ENCODE results near the gene HUS1B. TPM values are rescaled to one million over a fixed set of nuclear protein-coding genes. Genes with fewer than 3 reads are reported as not detected.

The HUS1B gene
- total and polyA plus RNA-seq, 2 of the 8 experiments (the other 6 are each of a cell fraction or from before 2014, with no cell fraction given), result 0.48 to 1.1 TPM

GRCh38 chr6:654136-654535 lies 2.8 kb downstream of the HUS1B start:
- Histone ChIP-seq H2BK15ac (ENCODE audit: low read length) (no peak overlapping the region), H3K9ac (replicated peaks in 1 of 4; ENCODE audit: extremely low read depth in 1 of 4, low read depth in 3 of 4, low read length in 3 of 4) (no peak overlapping the region), H3K56ac (replicated peaks; ENCODE audit: insufficient read length, low read depth, low read length) (no peak overlapping the region), H3K14ac (ENCODE audit: insufficient read length) (no peak overlapping the region), H4K8ac (ENCODE audit: extremely low read depth, insufficient read depth, low read length) (no peak overlapping the region), H4K91ac (replicated peaks; ENCODE audit: insufficient read length, low read length) (no peak overlapping the region), H3K18ac (ENCODE audit: extremely low read depth, low read length) (no peak overlapping the region), H3K27ac (ENCODE audit: low read depth, low read length) (no peak overlapping the region), H2BK120ac (replicated peaks; ENCODE audit: low read depth, low read length) (no peak overlapping the region), H2BK12ac (ENCODE audit: low read depth, low read length) (no peak overlapping the region), H3K4me2 (ENCODE audit: insufficient read depth in 1 of 2, low read depth in 2 of 2, low read length in 2 of 2) (no peak overlapping the region), H3K23ac (ENCODE audit: insufficient read length) (no peak overlapping the region), H4K20me1 (replicated peaks in 1 of 2; ENCODE audit: control insufficient read depth in 1 of 2, insufficient read depth in 2 of 2, low read length in 2 of 2) (no peaks in the 10 kb centered on the region), H3K4ac (replicated peaks; ENCODE audit: insufficient read length, low read depth, low read length) (no peak overlapping the region), H3K9me3 (ENCODE audit: insufficient read depth in 2 of 2, low read depth in 1 of 2, low read length in 1 of 2) (no peaks in the 10 kb centered on the region; a peak in 2 of 4 replicates), H3K79me1 (ENCODE audit: low read depth, low read length) (0 out of 2 replicates have a peak, but pooled peaks cover 4% of the 10 kb centered on the region), H3K27me3 (replicated peaks in 1 of 4; ENCODE audit: control insufficient read depth in 3 of 4, extremely low read depth in 1 of 4, insufficient read depth in 3 of 4, low read length in 3 of 4) (no peaks in the 10 kb centered on the region), H2BK5ac (ENCODE audit: low read depth, low read length) (no peak overlapping the region), H3K79me2 (ENCODE audit: control insufficient read depth in 1 of 2, insufficient read depth in 2 of 2, low read length in 2 of 2) (peaks cover 0 to 51% of the 10 kb centered on the region in 2 experiments; a peak in 3 of 4 replicates), H3K4me1 (replicated peaks in 1 of 4; ENCODE audit: control insufficient read depth in 3 of 4, insufficient read depth in 4 of 4, low read length in 3 of 4) (peaks cover 0 to 22% (median 2%) of the 10 kb centered on the region in 4 experiments; a peak in 5 of 7 replicates), H2BK20ac (ENCODE audit: low read length) (no peak overlapping the region), H3K23me2 (ENCODE audit: low read depth, low read length) (no peaks in the 10 kb centered on the region), H2AK5ac (ENCODE audit: low read depth, low read length) (no peak overlapping the region), H4K5ac (ENCODE audit: insufficient read length, low read depth, low read length) (no peak overlapping the region), H2AFZ (ENCODE audit: low read length) (no peak overlapping the region), H3K36me3 (ENCODE audit: control insufficient read depth in 2 of 4, insufficient read depth in 4 of 4, low read length in 3 of 4) (peaks cover 0 to 7% (median 0%) of the 10 kb centered on the region in 4 experiments; a peak in 3 of 8 replicates), H3K4me3 (ENCODE audit: extremely low read depth in 1 of 4, insufficient read depth in 2 of 4, low read depth in 3 of 4, low read length in 4 of 4) (no peak overlapping the region)
- ChIA-PET CTCF (ENCODE audit: partially characterized antibody) (interaction anchor here (1.1 to 1.7 kb wide), 3 partner anchors 14 to 39 kb away, joined by 3 to 5 read pairs (median 3); partner anchors contain the start of gene EXOC2), POLR2A (ENCODE audit: partially characterized antibody) (interaction anchor here (1.0 kb wide), 1 partner anchor 29 kb away, joined by 3 read pairs; no protein-coding TSS in a partner anchor)
- WGBS, 2 experiments (ENCODE audit: extremely low coverage in 1 of 2, insufficient coverage in 1 of 2, insufficient read length in 1 of 2, insufficient replicate concordance in 2 of 2, low coverage in 1 of 2, low lambda C conversion rate in 2 of 2, missing lambda C conversion rate in 1 of 2), result 93% methylated on average over 4 of the region's 4 CpGs; no CpG with 5 or more reads in 1 of the 2 experiments
- DNase-seq (ENCODE audit: low read depth in 1 of 2, low spot score in 2 of 2) (no peak), FAIRE-seq (no peak)
- TF ChIP-seq TEAD4 (IDR thresholded peaks at IDR 0.05; ENCODE audit: low read depth, low read length) (no peak), YY1 (IDR thresholded peaks at IDR 0.05; ENCODE audit: low read depth, low read length) (no peak), TBP (IDR thresholded peaks at IDR 0.05; ENCODE audit: low read depth, low read length) (no peak), RNF2 (IDR thresholded peaks at IDR 0.05; ENCODE audit: borderline replicate concordance, low read depth, low read length, missing control alignments, poor library complexity, severe bottlenecking) (no peak), JUN (IDR thresholded peaks at IDR 0.05; ENCODE audit: low read depth, low read length) (no peak), HDAC2 (IDR thresholded peaks at IDR 0.05; ENCODE audit: borderline replicate concordance in 1 of 2, low read depth in 2 of 2, low read length in 2 of 2) (no peak), POU5F1 (IDR thresholded peaks at IDR 0.05; ENCODE audit: low read depth, low read length) (no peak)
